ENCODE measurements around the gene TPCN2.

TPCN2 gene

GRCh38 chr11:69100454-69101114 lies 51.9 kb downstream of the TPCN2 start:
- no peak for TF ChIP-seq FOXP2 (optimal IDR thresholded peaks at IDR 0.05; ENCODE audit: borderline replicate concordance, extremely low read depth, extremely low read length, insufficient read depth)
- TF ChIP-seq POLR2AphosphoS5 (IDR thresholded peaks at IDR 0.05; ENCODE audit: low read depth, low read length): no peak
- TF ChIP-seq TAF1 (IDR thresholded peaks at IDR 0.05; ENCODE audit: borderline replicate concordance, insufficient read depth, low read length): no peak
- no peak for TF ChIP-seq REST (IDR thresholded peaks at IDR 0.05; ENCODE audit: insufficient read depth in 1 of 2, low read depth in 2 of 2, low read length in 2 of 2)
- no peak for TF ChIP-seq SIN3A (IDR thresholded peaks at IDR 0.05; ENCODE audit: borderline replicate concordance, insufficient read depth, low read length)

- TF ChIP-seq FOXP2 (optimal IDR thresholded peaks at IDR 0.05; ENCODE audit: borderline replicate concordance, extremely low read depth, extremely low read length, insufficient read depth) (peak; percentile 77), POLR2AphosphoS5 (IDR thresholded peaks at IDR 0.05; ENCODE audit: low read depth, low read length) (no peak)
Measured at GRCh38 chr11:69101115-69101791, 52.5 kb downstream of the TPCN2 start.

GRCh38 chr11:69101792-69102695 lies 53.3 kb downstream of the TPCN2 start:
- TF ChIP-seq POLR2AphosphoS5 (IDR thresholded peaks at IDR 0.05; ENCODE audit: low read depth, low read length) (no peak), SIN3A (IDR thresholded peaks at IDR 0.05; ENCODE audit: borderline replicate concordance, insufficient read depth, low read length) (no peak), TAF1 (IDR thresholded peaks at IDR 0.05; ENCODE audit: borderline replicate concordance, insufficient read depth, low read length) (no peak), FOXP2 (optimal IDR thresholded peaks at IDR 0.05; ENCODE audit: borderline replicate concordance, extremely low read depth, extremely low read length, insufficient read depth) (no peak), REST (IDR thresholded peaks at IDR 0.05; ENCODE audit: insufficient read depth in 1 of 2, low read depth in 2 of 2, low read length in 2 of 2) (no peak)

GRCh38 chr11:69102732-69103615 lies 54.2 kb downstream of the TPCN2 start:
- no peak for TF ChIP-seq REST (IDR thresholded peaks at IDR 0.05; ENCODE audit: insufficient read depth in 1 of 2, low read depth in 2 of 2, low read length in 2 of 2)
- TF ChIP-seq TAF1 (IDR thresholded peaks at IDR 0.05; ENCODE audit: borderline replicate concordance, insufficient read depth, low read length): no peak
- no peak for TF ChIP-seq FOXP2 (optimal IDR thresholded peaks at IDR 0.05; ENCODE audit: borderline replicate concordance, extremely low read depth, extremely low read length, insufficient read depth)
- no peak for TF ChIP-seq POLR2AphosphoS5 (IDR thresholded peaks at IDR 0.05; ENCODE audit: low read depth, low read length)
- no peak for TF ChIP-seq SIN3A (IDR thresholded peaks at IDR 0.05; ENCODE audit: borderline replicate concordance, insufficient read depth, low read length)

All from PFSK-1 (cell line).